Fibroblast of villous mesenchyme (primary cell): ENCODE results near the gene ATF7. TPM values are rescaled to one million over a fixed set of nuclear protein-coding genes. Genes with fewer than 3 reads are reported as not detected.

Experiments used
- DNase-seq: peaks from one replicate; pipeline ENCODE4 v3.0.0-alpha.2; 2010; ENCODE audit warnings: low read depth
- H3K4me3 ChIP-seq: 2 replicates; pipeline ENCODE4 v1.5.1; 2011; ENCODE audit warnings: low read depth, mild to moderate bottlenecking, low read length
- CTCF ChIP-seq: IDR thresholded peaks from 2 replicates; pipeline ENCODE4 v1.5.1; 2012; ENCODE audit warnings: low read depth, mild to moderate bottlenecking, low read length; ENCODE audit not compliant: insufficient read depth
- total RNA-seq: library from RNA; depleted of rRNA; stranded (reverse); fragments of >200 nt; gene quantifications from 2 replicates; pipeline ENCODE4 v1.2.3, GENCODE V29; 2012

ATF7 gene
- total RNA-seq, 1 donor: 14.7 TPM

GRCh38 chr12:53493610-53494391 lies 132.4 kb downstream of the ATF7 start:
- H3K4me3 ChIP-seq: peak overlapping the region; percentile 59
- TF ChIP-seq CTCF: no peak
- DNase-seq: no peak

- no peak for TF ChIP-seq CTCF
- peak; percentile 91 for DNase-seq
These were observed 133.2 kb downstream of the ATF7 start for GRCh38 chr12:53492830-53493609.

GRCh38 chr12:53492188-53492587 lies 134.0 kb downstream of the ATF7 start:
- TF ChIP-seq CTCF: no peak
- H3K4me3 ChIP-seq: peak overlapping the region; percentile 59
- DNase-seq: no peak

More at GRCh38 chr12:53492830-53493609, 133.2 kb downstream of the ATF7 start:
- peak overlapping the region; percentile 59 for H3K4me3 ChIP-seq

GRCh38 chr12:53489242-53489864 lies 136.8 kb downstream of the ATF7 start:
- H3K4me3 ChIP-seq: no peak overlapping the region
- no peak for TF ChIP-seq CTCF
- DNase-seq: no peak

- no peak for TF ChIP-seq CTCF
- no peak for DNase-seq
- H3K4me3 ChIP-seq: no peak overlapping the region
These were observed 139.3 kb downstream of the ATF7 start for GRCh38 chr12:53486736-53487487.
